IPS DF 4.7 (cell line): ENCODE measurements around the gene NUPR1.
"Not testable (repeated sequence)": the region's sequence is repeated elsewhere in the genome, so short reads cannot be mapped to it uniquely, and the experiment has no call there.

Experiments used
- DNase-seq: peaks from one replicate; pipeline ENCODE4 v3.0.0-alpha.2; 2013; ENCODE audit warnings: low spot score; ENCODE audit errors: extremely low read depth

Gene NUPR1

GRCh38 chr16:28527985-28528384, 10.8 kb downstream of the NUPR1 start:
- no peak for DNase-seq

- DNase-seq = not testable (repeated sequence)
Observed at GRCh38 chr16:28527100-28527785, 11.5 kb downstream of the NUPR1 start.

- no peak for DNase-seq
Observed at GRCh38 chr16:28526201-28527099, 12.3 kb downstream of the NUPR1 start.

GRCh38 chr16:28524681-28525171, 14.0 kb downstream of the NUPR1 start:
- no peak for DNase-seq

GRCh38 chr16:28522792-28523191, 16.0 kb downstream of the NUPR1 start:
- DNase-seq = no peak

GRCh38 chr16:28521436-28521835, 17.3 kb downstream of the NUPR1 start:
- no peak for DNase-seq

GRCh38 chr16:28520672-28521071, 18.1 kb downstream of the NUPR1 start:
- no peak for DNase-seq

GRCh38 chr16:28514246-28514645, 24.5 kb downstream of the NUPR1 start:
- no peak for DNase-seq

GRCh38 chr16:28513484-28514181, 25.1 kb downstream of the NUPR1 start:
- no peak for DNase-seq

- no peak for DNase-seq
Observed at GRCh38 chr16:28511801-28512789, 26.7 kb downstream of the NUPR1 start.

- DNase-seq = no peak
Observed at GRCh38 chr16:28511031-28511430, 27.7 kb downstream of the NUPR1 start.

- DNase-seq = no peak
Observed at GRCh38 chr16:28505489-28506137, 33.2 kb downstream of the NUPR1 start.

GRCh38 chr16:28504707-28505404, 33.9 kb downstream of the NUPR1 start:
- no peak for DNase-seq

GRCh38 chr16:28503470-28504259, 35.1 kb downstream of the NUPR1 start:
- DNase-seq = no peak

GRCh38 chr16:28502290-28502689, 36.5 kb downstream of the NUPR1 start:
- no peak for DNase-seq

GRCh38 chr16:28501258-28502232, 37.2 kb downstream of the NUPR1 start:
- DNase-seq = no peak

- DNase-seq = not testable (repeated sequence)
Observed at GRCh38 chr16:28500476-28501180, 38.1 kb downstream of the NUPR1 start.
